Measurements from ENCODE around the gene STRADA. TPM values are rescaled to one million over a fixed set of nuclear protein-coding genes. Genes with fewer than 3 reads are reported as not detected.

STRADA gene
- total and polyA plus RNA-seq, 2 donors (not counting 3 experiments of a cell fraction or from before 2014, with no cell fraction given), result 47.0 to 53.6 TPM

- H3K9me3 ChIP-seq (replicated peaks; ENCODE audit: control insufficient read depth, insufficient read depth, low read length), result no peaks in the 10 kb centered on the region
- ChIA-PET POLR2A (interaction anchor here (1.1 kb wide), 1 partner anchor 17 kb away, joined by 3 read pairs; no protein-coding TSS in a partner anchor), CTCF (interaction anchor here (2.4 to 6.6 kb wide), 2 partner anchors 18 to 268 kb away, joined by 12 to 36 read pairs; no protein-coding TSS in a partner anchor)
- H3K27me3 ChIP-seq (ENCODE audit: control insufficient read depth in 2 of 2, insufficient read depth in 2 of 2, low read length in 2 of 2), result no peaks in the 10 kb centered on the region
- H3K4me1 ChIP-seq (ENCODE audit: control insufficient read depth, extremely low read depth, insufficient read depth, low read length), result peaks cover 6% of the 10 kb centered on the region
- FAIRE-seq (no peak), DNase-seq (ENCODE audit: low read depth, low spot score) (no peak)
- no peak overlapping the region for H3K4me3 ChIP-seq (replicated peaks in 1 of 3; ENCODE audit: insufficient read depth in 1 of 3, low read depth in 1 of 3, low read length in 3 of 3)
- dilution Hi-C loops (cut with MboI; ENCODE audit: extremely low pct_ligation_motif_present, low sequenced_read_pairs) (no loop called here), intact Hi-C loops (cut with micrococcal nuclease) (no loop called here)
- H3K36me3 ChIP-seq (ENCODE audit: control insufficient read depth in 2 of 2, extremely low read depth in 1 of 2, insufficient read depth in 2 of 2, low read length in 2 of 2), result peaks cover 4 to 59% of the 10 kb centered on the region in 2 experiments
- TF ChIP-seq EZH2 (IDR thresholded peaks at IDR 0.05; ENCODE audit: borderline replicate concordance, low read depth, low read length, severe bottlenecking) (no peak), GATA2 (IDR thresholded peaks at IDR 0.05; ENCODE audit: insufficient read depth, insufficient read length, low read depth, low read length) (no peak), FOS (IDR thresholded peaks at IDR 0.05; ENCODE audit: borderline replicate concordance, insufficient read depth, low read length) (no peak), POLR2AphosphoS5 (IDR thresholded peaks at IDR 0.05; ENCODE audit: insufficient read depth, low read depth, low read length) (no peak), POLR2A (IDR thresholded peaks at IDR 0.05; ENCODE audit: low read depth, low read length) (no peak), MYC (IDR thresholded peaks at IDR 0.05; ENCODE audit: low read depth, low read length) (no peak), JUN (IDR thresholded peaks at IDR 0.05; ENCODE audit: borderline replicate concordance, insufficient read depth, insufficient read length, low read depth) (no peak)
- TF ChIP-seq, protein P1, sequence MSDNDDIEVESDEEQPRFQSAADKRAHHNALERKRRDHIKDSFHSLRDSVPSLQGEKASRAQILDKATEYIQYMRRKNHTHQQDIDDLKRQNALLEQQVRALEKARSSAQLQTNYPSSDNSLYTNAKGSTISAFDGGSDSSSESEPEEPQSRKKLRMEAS (IDR thresholded peaks at IDR 0.05; ENCODE audit: insufficient read depth, insufficient read length), result no peak
- TF ChIP-seq, protein P2, sequence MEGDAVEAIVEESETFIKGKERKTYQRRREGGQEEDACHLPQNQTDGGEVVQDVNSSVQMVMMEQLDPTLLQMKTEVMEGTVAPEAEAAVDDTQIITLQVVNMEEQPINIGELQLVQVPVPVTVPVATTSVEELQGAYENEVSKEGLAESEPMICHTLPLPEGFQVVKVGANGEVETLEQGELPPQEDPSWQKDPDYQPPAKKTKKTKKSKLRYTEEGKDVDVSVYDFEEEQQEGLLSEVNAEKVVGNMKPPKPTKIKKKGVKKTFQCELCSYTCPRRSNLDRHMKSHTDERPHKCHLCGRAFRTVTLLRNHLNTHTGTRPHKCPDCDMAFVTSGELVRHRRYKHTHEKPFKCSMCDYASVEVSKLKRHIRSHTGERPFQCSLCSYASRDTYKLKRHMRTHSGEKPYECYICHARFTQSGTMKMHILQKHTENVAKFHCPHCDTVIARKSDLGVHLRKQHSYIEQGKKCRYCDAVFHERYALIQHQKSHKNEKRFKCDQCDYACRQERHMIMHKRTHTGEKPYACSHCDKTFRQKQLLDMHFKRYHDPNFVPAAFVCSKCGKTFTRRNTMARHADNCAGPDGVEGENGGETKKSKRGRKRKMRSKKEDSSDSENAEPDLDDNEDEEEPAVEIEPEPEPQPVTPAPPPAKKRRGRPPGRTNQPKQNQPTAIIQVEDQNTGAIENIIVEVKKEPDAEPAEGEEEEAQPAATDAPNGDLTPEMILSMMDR (IDR thresholded peaks at IDR 0.05; ENCODE audit: extremely low read depth in 1 of 2, insufficient read depth in 1 of 2, low read depth in 1 of 2, low read length in 2 of 2), result no peak
- H3K79me2 ChIP-seq (ENCODE audit: control insufficient read depth, insufficient read depth, low read length), result no peaks in the 10 kb centered on the region
- H3K27ac ChIP-seq (ENCODE audit: insufficient read depth, low read depth, low read length), result no peak overlapping the region
- no peak overlapping the region for H2AFZ ChIP-seq (ENCODE audit: low read depth, low read length)
- no peak overlapping the region for H3K9ac ChIP-seq (replicated peaks; ENCODE audit: extremely low read depth, insufficient read depth, low read length)
- BruUV-seq (replicated peaks), result no TSS peak
- no peaks in the 10 kb centered on the region for H4K20me1 ChIP-seq (replicated peaks; ENCODE audit: control insufficient read depth, extremely low read depth, insufficient read depth, low read length)
- H3K9me1 ChIP-seq (replicated peaks; ENCODE audit: control insufficient read depth, extremely low read depth, insufficient read depth, low read length), result no peaks in the 10 kb centered on the region
- H3K4me2 ChIP-seq (ENCODE audit: insufficient read depth, low read length), result no peak overlapping the region
These were observed 48.0 kb downstream of the STRADA start for GRCh38 chr17:63693411-63694113.

All from endothelial cell of umbilical vein (primary cell).